Panc1 (cell line): ENCODE results near the gene JADE3.

Experiments
- POLR2AphosphoS5 ChIP-seq: IDR thresholded peaks from 2 replicates; pipeline ENCODE4 v1.6.1; 2012; ENCODE audit warnings: mild to moderate bottlenecking, low read depth, low read length, moderate library complexity
- REST ChIP-seq, 2 experiments: IDR thresholded peaks; 2 replicates each; pipeline ENCODE4 v1.6.1; 2011 to 2012; ENCODE audit warnings: low read depth in 2 of 2, control low read depth in 1 of 2, low read length in 1 of 2, mild to moderate bottlenecking in 1 of 2, moderate library complexity in 1 of 2; ENCODE audit not compliant: insufficient read depth in 1 of 2
- SIN3A ChIP-seq: IDR thresholded peaks from 2 replicates; pipeline ENCODE4 v1.6.1; 2012; ENCODE audit warnings: low read depth, mild to moderate bottlenecking, low read length, moderate library complexity, borderline replicate concordance; ENCODE audit not compliant: insufficient read depth
- TCF7L2 ChIP-seq: IDR thresholded peaks from 2 replicates; pipeline ENCODE4 v1.6.1; 2011; ENCODE audit warnings: mild to moderate bottlenecking, low read depth, low read length, inconsistent platforms
- TF ChIP-seq, protein P1 (sequence below): fragments of 450-650 bp; IDR thresholded peaks from 2 replicates; pipeline ENCODE4 v1.5.1; 2017; ENCODE audit warnings: mild to moderate bottlenecking

- TF ChIP-seq, protein P1, sequence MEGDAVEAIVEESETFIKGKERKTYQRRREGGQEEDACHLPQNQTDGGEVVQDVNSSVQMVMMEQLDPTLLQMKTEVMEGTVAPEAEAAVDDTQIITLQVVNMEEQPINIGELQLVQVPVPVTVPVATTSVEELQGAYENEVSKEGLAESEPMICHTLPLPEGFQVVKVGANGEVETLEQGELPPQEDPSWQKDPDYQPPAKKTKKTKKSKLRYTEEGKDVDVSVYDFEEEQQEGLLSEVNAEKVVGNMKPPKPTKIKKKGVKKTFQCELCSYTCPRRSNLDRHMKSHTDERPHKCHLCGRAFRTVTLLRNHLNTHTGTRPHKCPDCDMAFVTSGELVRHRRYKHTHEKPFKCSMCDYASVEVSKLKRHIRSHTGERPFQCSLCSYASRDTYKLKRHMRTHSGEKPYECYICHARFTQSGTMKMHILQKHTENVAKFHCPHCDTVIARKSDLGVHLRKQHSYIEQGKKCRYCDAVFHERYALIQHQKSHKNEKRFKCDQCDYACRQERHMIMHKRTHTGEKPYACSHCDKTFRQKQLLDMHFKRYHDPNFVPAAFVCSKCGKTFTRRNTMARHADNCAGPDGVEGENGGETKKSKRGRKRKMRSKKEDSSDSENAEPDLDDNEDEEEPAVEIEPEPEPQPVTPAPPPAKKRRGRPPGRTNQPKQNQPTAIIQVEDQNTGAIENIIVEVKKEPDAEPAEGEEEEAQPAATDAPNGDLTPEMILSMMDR: no peak
- TF ChIP-seq POLR2AphosphoS5 (no peak), SIN3A (no peak), REST (IDR thresholded peaks at IDR 0.05; ENCODE audit: insufficient read depth in 1 of 2, low read depth in 2 of 2, low read length in 1 of 2) (no peak), TCF7L2 (no peak)
These were observed 8.0 kb downstream of the JADE3 start for GRCh38 chrX:46920235-46920634.
